AG04450 (cell line): ENCODE data around the gene POLH. TPM values are rescaled to one million over a fixed set of nuclear protein-coding genes. Genes with fewer than 3 reads are reported as not detected.
A peak's percentile ranks its signal among the peaks of the same experiment; 100 is the strongest.

ENCODE experiments used
- CTCF ChIA-PET: fragments of 300-600, 350-600 bp; formaldehyde crosslinking; extraction: SDS; loops from one replicate; lab custom pipeline; 2022; ENCODE audit warnings: antibody characterized with exemption, inconsistent platforms; lab: Charles Lee
- POLR2A ChIA-PET: fragments of 350-600 bp; formaldehyde crosslinking; extraction: SDS; loops from one replicate; lab custom pipeline; 2021; ENCODE audit warnings: antibody characterized with exemption, inconsistent platforms; lab: Yijun Ruan, JAX
- DNase-seq: peaks from one replicate; pipeline ENCODE4 v3.0.0-alpha.2; 2011; ENCODE audit warnings: low read depth, low spot score
- H3K27ac ChIP-seq: one replicate; pipeline ENCODE4 v1.5.1; 2012; ENCODE audit warnings: low read depth, low read length, control low read depth
- H3K27me3 ChIP-seq: one replicate; pipeline ENCODE4 v1.6.0; 2012; ENCODE audit warnings: low read length; ENCODE audit not compliant: control insufficient read depth, insufficient read depth
- H3K4me3 ChIP-seq: 2 replicates; pipeline ENCODE4 v1.5.1; 2011; ENCODE audit warnings: mild to moderate bottlenecking, low read depth, low read length, control low read depth
- H3K9me3 ChIP-seq: 2 replicates; pipeline ENCODE4 v1.5.1; 2012; ENCODE audit warnings: low read length; ENCODE audit not compliant: control insufficient read depth, insufficient read depth
- CTCF ChIP-seq: IDR thresholded peaks from 2 replicates; pipeline ENCODE4 v1.5.1; 2011; ENCODE audit warnings: low read depth, low read length, control low read depth, inconsistent platforms
- polyA plus RNA-seq: library from polyadenylated mRNA; depleted of rRNA; stranded (reverse); fragments of >200 nt; gene quantifications from 2 replicates; pipeline ENCODE4 v1.2.3, GENCODE V29; 2011

POLH gene
- polyA plus RNA-seq, 1 experiment: 26.6 TPM

GRCh38 chr6:43609402-43609801 lies 33.4 kb downstream of the POLH start:
- no peaks in the 10 kb centered on the region for H3K27me3 ChIP-seq
- no peak for DNase-seq
- POLR2A ChIA-PET: no interaction called here
- 0 out of 2 replicates have a peak, but pooled peaks have one; percentile 0 for TF ChIP-seq CTCF
- H3K4me3 ChIP-seq: no peak overlapping the region
- no peak overlapping the region for H3K27ac ChIP-seq
- CTCF ChIA-PET: interaction anchor here (0.9 to 2.5 kb wide), 15 partner anchors 9 to 470 kb away, joined by 3 to 32 read pairs (median 4); no protein-coding TSS in a partner anchor
- no peaks in the 10 kb centered on the region for H3K9me3 ChIP-seq

- H3K4me3 ChIP-seq: no peak overlapping the region
- no peak overlapping the region for H3K27ac ChIP-seq
- DNase-seq: no peak
- H3K9me3 ChIP-seq: no peaks in the 10 kb centered on the region
- H3K27me3 ChIP-seq: no peaks in the 10 kb centered on the region
- ChIA-PET POLR2A (interaction anchor here (0.7 kb wide), 1 partner anchor 19 kb away, joined by 3 read pairs; no protein-coding TSS in a partner anchor), CTCF (interaction anchor here (1.4 kb wide), 1 partner anchor 469 kb away, joined by 5 read pairs; no protein-coding TSS in a partner anchor)
- no peak for TF ChIP-seq CTCF
These were observed 34.4 kb downstream of the POLH start for GRCh38 chr6:43610431-43610830.

- Histone ChIP-seq H3K4me3 (no peak overlapping the region), H3K9me3 (no peaks in the 10 kb centered on the region), H3K27ac (no peak overlapping the region), H3K27me3 (no peaks in the 10 kb centered on the region)
- POLR2A ChIA-PET: interaction anchor here (0.7 kb wide), 1 partner anchor 15 kb away, joined by 4 read pairs; the partner anchor contains the start of gene GTPBP2
- CTCF ChIA-PET: interaction anchor here (0.6 to 0.7 kb wide), 2 partner anchors 10 to 588 kb away, joined by 5 read pairs; no protein-coding TSS in a partner anchor
- no peak for DNase-seq
- TF ChIP-seq CTCF: no peak
These were observed 37.9 kb downstream of the POLH start for GRCh38 chr6:43613721-43614395.

- TF ChIP-seq CTCF: no peak
- POLR2A ChIA-PET: no interaction called here
- no peaks in the 10 kb centered on the region for H3K27me3 ChIP-seq
- no peak overlapping the region for H3K27ac ChIP-seq
- CTCF ChIA-PET: interaction anchor here (0.7 to 1.0 kb wide), 2 partner anchors 10 to 155 kb away, joined by 5 to 7 read pairs; no protein-coding TSS in a partner anchor
- no peaks in the 10 kb centered on the region for H3K9me3 ChIP-seq
- DNase-seq: no peak
- H3K4me3 ChIP-seq: no peak overlapping the region
These were observed 38.4 kb downstream of the POLH start for GRCh38 chr6:43614396-43614730.
